PC-3 (cell line): Measurements from ENCODE around the gene AGPAT1. TPM values are rescaled to one million over a fixed set of nuclear protein-coding genes. Genes with fewer than 3 reads are reported as not detected.

Experiments used
- ATAC-seq: fragments of 200-7000 bp; cut with Tn5 transposase; 2 replicates; pipeline ENCODE4 v1.9.1; 2020; ENCODE audit warnings: mild to moderate bottlenecking, moderate library complexity
- BruUV-seq: library from RNA; stranded (reverse); fragments of 400-500 nt; replicated peaks from 2 replicates; lab custom pipeline; 2021; lab: Mats Ljungman, UMichigan
- CTCF ChIA-PET: fragments of 300-600 bp; sonication (Branson Sonifier 250); formaldehyde crosslinking; loops from one replicate; lab custom pipeline; 2022; ENCODE audit warnings: antibody characterized with exemption; lab: Charles Lee
- POLR2A ChIA-PET: fragments of 300-600 bp; sonication (Branson Sonifier 250); formaldehyde crosslinking; loops from one replicate; lab custom pipeline; 2022; ENCODE audit warnings: antibody characterized with exemption; ENCODE audit not compliant: unreplicated experiment; lab: Charles Lee
- DNase-seq: peaks from one replicate; pipeline ENCODE4 v3.0.0-alpha.2; 2015
- H2AFZ ChIP-seq: fragments of 300-600 bp; sonication (generic); 2 replicates; pipeline ENCODE4 v1.6.0; 2016; ENCODE audit warnings: antibody characterized with exemption, low read length
- H3F3A ChIP-seq: fragments of 300-600 bp; sonication (generic); one replicate; pipeline ENCODE4 v1.6.0; 2017; ENCODE audit warnings: antibody characterized with exemption, low read length, control low read depth, mild to moderate bottlenecking; ENCODE audit not compliant: unreplicated experiment
- H3K27ac ChIP-seq: fragments of 300-600 bp; sonication (generic); 2 replicates; pipeline ENCODE4 v1.5.1; 2016; ENCODE audit warnings: mild to moderate bottlenecking, low read length
- H3K27me3 ChIP-seq: fragments of 300-600 bp; sonication (generic); 2 replicates; pipeline ENCODE4 v1.6.1; 2016; ENCODE audit warnings: low read length, mixed read lengths
- H3K36me3 ChIP-seq: fragments of 300-600 bp; sonication (generic); 2 replicates; pipeline ENCODE4 v1.6.1; 2016; ENCODE audit warnings: low read depth, mixed run types, low read length, mixed read lengths
- H3K4me1 ChIP-seq: fragments of 300-600 bp; sonication (generic); 2 replicates; pipeline ENCODE4 v1.5.1; 2016; ENCODE audit warnings: low read length; ENCODE audit not compliant: insufficient read depth
- H3K4me2 ChIP-seq: fragments of 300-600 bp; sonication (generic); 2 replicates; pipeline ENCODE4 v1.6.0; 2016; ENCODE audit warnings: low read length
- H3K4me3 ChIP-seq: fragments of 300-600 bp; sonication (generic); 2 replicates; pipeline ENCODE4 v1.5.1; 2016; ENCODE audit warnings: mild to moderate bottlenecking, low read length, mixed read lengths
- H3K79me2 ChIP-seq: fragments of 300-600 bp; sonication (generic); 2 replicates; pipeline ENCODE4 v1.6.1; 2017; ENCODE audit warnings: low read length, mixed read lengths
- H3K9ac ChIP-seq: fragments of 300-600 bp; sonication (generic); 2 replicates; pipeline ENCODE4 v1.6.0; 2016; ENCODE audit warnings: mild to moderate bottlenecking, low read length
- H3K9me2 ChIP-seq: fragments of 300-600 bp; sonication (generic); replicated peaks from 2 replicates; pipeline ENCODE4 v1.6.1; 2016; ENCODE audit warnings: mixed run types, low read length, mixed read lengths
- H3K9me3 ChIP-seq: fragments of 300-600 bp; sonication (generic); 2 replicates; pipeline ENCODE4 v1.6.1; 2016; ENCODE audit warnings: low read length, mixed read lengths
- H4K20me1 ChIP-seq: fragments of 300-600 bp; sonication (generic); 2 replicates; pipeline ENCODE4 v1.6.1; 2016; ENCODE audit warnings: low read length, mixed read lengths
- CTCF ChIP-seq: fragments of 300-600 bp; sonication (generic); conservative IDR thresholded peaks from 2 replicates; pipeline ENCODE4 v1.5.1; 2017; ENCODE audit warnings: antibody characterized with exemption, low read depth, mild to moderate bottlenecking, low read length
- EZH2 ChIP-seq: fragments of 300-600 bp; sonication (generic); IDR thresholded peaks from one replicate; pipeline ENCODE4 v1.6.1; 2017; ENCODE audit warnings: antibody characterized with exemption, mild to moderate bottlenecking, low read length; ENCODE audit not compliant: unreplicated experiment
- EZH2phosphoT487 ChIP-seq: fragments of 300-600 bp; sonication (generic); IDR thresholded peaks from 2 replicates; pipeline ENCODE4 v1.6.1; 2018; ENCODE audit warnings: mild to moderate bottlenecking, antibody characterized with exemption, low read length, borderline replicate concordance
- intact Hi-C: fragments of 100-400 bp; cut with micrococcal nuclease; formaldehyde crosslinking; loops from 2 replicates; pipeline ENCODE4 v1.9.0; 2023
- total RNA-seq: library from RNA; depleted of rRNA; stranded (reverse); fragments of >200 nt; gene quantifications from 2 replicates; pipeline ENCODE4 v1.2.3, GENCODE V29; 2014

AGPAT1 gene
- total RNA-seq, 1 experiment from 2014 or later: 59.6 TPM

GRCh38 chr6:32163559-32164258 is 12.2 kb downstream of the AGPAT1 start:
- Histone ChIP-seq H4K20me1 (no peaks in the 10 kb centered on the region), H3K9me3 (no peaks in the 10 kb centered on the region), H3K4me2 (no peak overlapping the region), H3K4me1 (no peaks in the 10 kb centered on the region), H3K9ac (no peak overlapping the region), H3K27me3 (no peaks in the 10 kb centered on the region), H3K9me2 (no peaks in the 10 kb centered on the region), H3F3A (no peaks in the 10 kb centered on the region), H2AFZ (no peak overlapping the region), H3K27ac (no peak overlapping the region), H3K79me2 (no peaks in the 10 kb centered on the region), H3K4me3 (no peak overlapping the region), H3K36me3 (peaks cover 14% of the 10 kb centered on the region; the same call in 1 of the 2 replicates)
- POLR2A ChIA-PET: no interaction called here
- CTCF ChIA-PET: no interaction called here
- DNase-seq (no peak), ATAC-seq (no peak)
- BruUV-seq: no TSS peak
- intact Hi-C loops: no loop called here
- TF ChIP-seq EZH2: no peak
- no peak for TF ChIP-seq EZH2phosphoT487
- TF ChIP-seq CTCF: no peak

GRCh38 chr6:32158052-32158451 is 17.8 kb downstream of the AGPAT1 start:
- intact Hi-C loops: no loop called here
- H3K36me3 ChIP-seq: peaks cover 11% of the 10 kb centered on the region; the same call in 1 of the 2 replicates
- no peak overlapping the region for H3K9ac ChIP-seq
- peaks cover 29% of the 10 kb centered on the region for H3K79me2 ChIP-seq
- H3K4me2 ChIP-seq: no peak overlapping the region
- H3K9me2 ChIP-seq: no peaks in the 10 kb centered on the region
- H3K4me3 ChIP-seq: no peak overlapping the region
- DNase-seq (no peak), ATAC-seq (no peak)
- CTCF ChIA-PET: no interaction called here
- H3F3A ChIP-seq: no peaks in the 10 kb centered on the region
- peaks cover 9% of the 10 kb centered on the region for H3K4me1 ChIP-seq
- H3K27me3 ChIP-seq: no peaks in the 10 kb centered on the region
- TF ChIP-seq EZH2 (no peak), CTCF (no peak), EZH2phosphoT487 (no peak)
- no TSS peak for BruUV-seq
- no peak overlapping the region for H3K27ac ChIP-seq
- no peak overlapping the region for H2AFZ ChIP-seq
- no peaks in the 10 kb centered on the region for H3K9me3 ChIP-seq
- POLR2A ChIA-PET: no interaction called here
- no peaks in the 10 kb centered on the region for H4K20me1 ChIP-seq

- H3K36me3 ChIP-seq: peaks cover 11% of the 10 kb centered on the region; the same call in 1 of the 2 replicates
- no peaks in the 10 kb centered on the region for H3K9me2 ChIP-seq
- H3K27ac ChIP-seq: no peak overlapping the region
- H3K4me1 ChIP-seq: peaks cover 12% of the 10 kb centered on the region
- H4K20me1 ChIP-seq: no peaks in the 10 kb centered on the region
- no peak overlapping the region for H3K4me2 ChIP-seq
- CTCF ChIA-PET: no interaction called here
- TF ChIP-seq CTCF (no peak), EZH2 (no peak), EZH2phosphoT487 (no peak)
- POLR2A ChIA-PET: no interaction called here
- no peak overlapping the region for H3K9ac ChIP-seq
- DNase-seq: no peak
- no peaks in the 10 kb centered on the region for H3K27me3 ChIP-seq
- H3F3A ChIP-seq: no peaks in the 10 kb centered on the region
- intact Hi-C loops: no loop called here
- BruUV-seq: no TSS peak
- no peaks in the 10 kb centered on the region for H3K9me3 ChIP-seq
- H3K79me2 ChIP-seq: peaks cover 29% of the 10 kb centered on the region
- ATAC-seq: no peak
- no peak overlapping the region for H3K4me3 ChIP-seq
- H2AFZ ChIP-seq: no peak overlapping the region
Measured at GRCh38 chr6:32156891-32157290, 19.0 kb downstream of the AGPAT1 start.
